ENCODE results near the gene DSPP.
"Not testable (repeated sequence)": the region's sequence is repeated elsewhere in the genome, so short reads cannot be mapped to it uniquely, and the experiment has no call there.

DSPP gene

GRCh38 chr4:87608229-87608628, at the start of gene DSPP:
Gene DSPP, plus strand, starts transcription at chr4:87608529. Its CDS starts 2,380 bp downstream, at chr4:87610909.
- DNase-seq = no peak

- DNase-seq = peak; percentile 80
Measured at GRCh38 chr4:87559090-87559837, 49.1 kb upstream of the DSPP start.

GRCh38 chr4:87560802-87561201, 47.5 kb upstream of the DSPP start:
- DNase-seq = no peak

GRCh38 chr4:87565746-87566145, 42.6 kb upstream of the DSPP start:
- no peak for DNase-seq

GRCh38 chr4:87566276-87566675, 42.1 kb upstream of the DSPP start:
- DNase-seq = no peak

GRCh38 chr4:87567191-87567590, 41.1 kb upstream of the DSPP start:
- DNase-seq = no peak

- DNase-seq = no peak
Measured at GRCh38 chr4:87570290-87570805, 38.0 kb upstream of the DSPP start.

- not testable (repeated sequence) for DNase-seq
Measured at GRCh38 chr4:87574376-87574775, 34.0 kb upstream of the DSPP start.

- DNase-seq = no peak
Measured at GRCh38 chr4:87574996-87575395, 33.3 kb upstream of the DSPP start.

- no peak for DNase-seq
Measured at GRCh38 chr4:87575408-87575807, 32.9 kb upstream of the DSPP start.

- DNase-seq = no peak
Measured at GRCh38 chr4:87575983-87576382, 32.3 kb upstream of the DSPP start.

GRCh38 chr4:87579478-87579877, 28.9 kb upstream of the DSPP start:
- DNase-seq = no peak

- DNase-seq = no peak
Measured at GRCh38 chr4:87580057-87580456, 28.3 kb upstream of the DSPP start.

- no peak for DNase-seq
Measured at GRCh38 chr4:87584222-87584908, 24.0 kb upstream of the DSPP start.

GRCh38 chr4:87589531-87589930, 18.8 kb upstream of the DSPP start:
- DNase-seq = no peak

GRCh38 chr4:87592124-87592523, 16.2 kb upstream of the DSPP start:
- no peak for DNase-seq

GRCh38 chr4:87601361-87601760, 7.0 kb upstream of the DSPP start:
- no peak for DNase-seq

- no peak for DNase-seq
Measured at GRCh38 chr4:87614292-87614890, 6.1 kb downstream of the DSPP start.

- DNase-seq = no peak
Measured at GRCh38 chr4:87616268-87616667, 7.9 kb downstream of the DSPP start.

GRCh38 chr4:87620086-87620485, 11.8 kb downstream of the DSPP start:
- no peak for DNase-seq

- no peak for DNase-seq
Measured at GRCh38 chr4:87620491-87620890, 12.2 kb downstream of the DSPP start.

GRCh38 chr4:87622303-87622702, 14.0 kb downstream of the DSPP start:
- DNase-seq = no peak

- no peak for DNase-seq
Measured at GRCh38 chr4:87624698-87625097, 16.4 kb downstream of the DSPP start.

- DNase-seq = no peak
Measured at GRCh38 chr4:87631668-87632067, 23.3 kb downstream of the DSPP start.

Measured in NCI-H1105 treated with DMSO at 0.1 percent for 48 hours (cell line).